AG04449 (cell line): Measurements from ENCODE around the gene LAMTOR5.
A peak's percentile ranks its signal among the peaks of the same experiment; 100 is the strongest.

Source experiments
- CTCF ChIA-PET: fragments of 350-600 bp; formaldehyde crosslinking; extraction: SDS; loops from one replicate; lab custom pipeline; 2021; ENCODE audit warnings: antibody characterized with exemption; lab: Yijun Ruan, JAX
- POLR2A ChIA-PET: fragments of 400-600, 350-600 bp; formaldehyde crosslinking; extraction: SDS; loops from one replicate; lab custom pipeline; 2020; ENCODE audit warnings: antibody characterized with exemption, inconsistent platforms; lab: Yijun Ruan, JAX
- DNase-seq: peaks from one replicate; pipeline ENCODE4 v3.0.0-alpha.2; 2010; ENCODE audit warnings: low read depth, low spot score
- H3K4me3 ChIP-seq: 2 replicates; pipeline ENCODE4 v1.5.1; 2011; ENCODE audit warnings: low read depth, mild to moderate bottlenecking, control low read depth, low read length
- CTCF ChIP-seq: IDR thresholded peaks from one replicate; pipeline ENCODE4 v1.5.1; 2011; ENCODE audit warnings: mild to moderate bottlenecking, moderate library complexity, low read length, control low read depth, inconsistent platforms; ENCODE audit not compliant: insufficient read depth; ENCODE audit errors: missing control alignments

The LAMTOR5 gene

GRCh38 chr1:110394493-110394820, 13.0 kb downstream of the LAMTOR5 start:
- POLR2A ChIA-PET = no interaction called here
- CTCF ChIA-PET = interaction anchor here (1.0 to 2.2 kb wide), 6 partner anchors 9 to 191 kb away, joined by 4 to 13 read pairs (median 6); partner anchors contain the start of gene RBM15
- no peak for DNase-seq
- TF ChIP-seq CTCF = no peak
- no peak overlapping the region for H3K4me3 ChIP-seq

- peak; percentile 67 for DNase-seq
- no peak for TF ChIP-seq CTCF
- ChIA-PET CTCF (interaction anchor here (1.0 to 2.6 kb wide), 6 partner anchors 10 to 191 kb away, joined by 4 to 13 read pairs (median 8); partner anchors contain the start of gene RBM15), POLR2A (no interaction called here)
- no peak overlapping the region for H3K4me3 ChIP-seq
These were observed 13.6 kb downstream of the LAMTOR5 start for GRCh38 chr1:110393691-110394492.

- POLR2A ChIA-PET = no interaction called here
- H3K4me3 ChIP-seq = no peak overlapping the region
- DNase-seq = no peak
- CTCF ChIA-PET = interaction anchor here (1.0 to 2.6 kb wide), 6 partner anchors 10 to 190 kb away, joined by 4 to 13 read pairs (median 8); partner anchors contain the start of gene RBM15
- no peak for TF ChIP-seq CTCF
These were observed 14.2 kb downstream of the LAMTOR5 start for GRCh38 chr1:110393286-110393685.

GRCh38 chr1:110390692-110391245, 16.7 kb downstream of the LAMTOR5 start, which contains the start of gene SLC16A4:
Gene SLC16A4 (minus strand): TSS chr1:110391026. CDS start chr1:110389323, 1,703 bp downstream.
- CTCF ChIA-PET = interaction anchor here (1.3 to 2.1 kb wide), 4 partner anchors 22 to 194 kb away, joined by 7 to 9 read pairs (median 7); partner anchors contain the start of gene RBM15
- peak within 1 kb of the TSS; percentile 49 for H3K4me3 ChIP-seq
- POLR2A ChIA-PET = no interaction called here
- DNase-seq = peak; percentile 47
- TF ChIP-seq CTCF = no peak

- DNase-seq = peak; percentile 42
- peak overlapping the region; percentile 49 for H3K4me3 ChIP-seq
- CTCF ChIA-PET = interaction anchor here (1.8 to 2.1 kb wide), 2 partner anchors 22 to 182 kb away, joined by 7 to 9 read pairs; no protein-coding TSS in a partner anchor
- POLR2A ChIA-PET = no interaction called here
- no peak for TF ChIP-seq CTCF
These were observed 17.4 kb downstream of the LAMTOR5 start for GRCh38 chr1:110390096-110390495.

GRCh38 chr1:110387048-110387754, 20.3 kb downstream of the LAMTOR5 start:
- no peak for TF ChIP-seq CTCF
- ChIA-PET CTCF (interaction anchor here (1.0 to 1.9 kb wide), 6 partner anchors 25 to 184 kb away, joined by 3 to 5 read pairs (median 3); no protein-coding TSS in a partner anchor), POLR2A (interaction anchor here (0.5 kb wide), 1 partner anchor 12 kb away, joined by 3 read pairs; no protein-coding TSS in a partner anchor)
- no peak overlapping the region for H3K4me3 ChIP-seq
- DNase-seq = no peak
